ENCODE data around the gene ZNF808. TPM values are rescaled to one million over a fixed set of nuclear protein-coding genes. Genes with fewer than 3 reads are reported as not detected.
A peak's percentile ranks its signal among the peaks of the same experiment; 100 is the strongest.
"Not testable (repeated sequence)": the region's sequence is repeated elsewhere in the genome, so short reads cannot be mapped to it uniquely, and the experiment has no call there.

The ZNF808 gene
- total RNA-seq, 4 donors from 2014 or later, result 11.3 to 18.7 (median 14.2) TPM

DNA sequence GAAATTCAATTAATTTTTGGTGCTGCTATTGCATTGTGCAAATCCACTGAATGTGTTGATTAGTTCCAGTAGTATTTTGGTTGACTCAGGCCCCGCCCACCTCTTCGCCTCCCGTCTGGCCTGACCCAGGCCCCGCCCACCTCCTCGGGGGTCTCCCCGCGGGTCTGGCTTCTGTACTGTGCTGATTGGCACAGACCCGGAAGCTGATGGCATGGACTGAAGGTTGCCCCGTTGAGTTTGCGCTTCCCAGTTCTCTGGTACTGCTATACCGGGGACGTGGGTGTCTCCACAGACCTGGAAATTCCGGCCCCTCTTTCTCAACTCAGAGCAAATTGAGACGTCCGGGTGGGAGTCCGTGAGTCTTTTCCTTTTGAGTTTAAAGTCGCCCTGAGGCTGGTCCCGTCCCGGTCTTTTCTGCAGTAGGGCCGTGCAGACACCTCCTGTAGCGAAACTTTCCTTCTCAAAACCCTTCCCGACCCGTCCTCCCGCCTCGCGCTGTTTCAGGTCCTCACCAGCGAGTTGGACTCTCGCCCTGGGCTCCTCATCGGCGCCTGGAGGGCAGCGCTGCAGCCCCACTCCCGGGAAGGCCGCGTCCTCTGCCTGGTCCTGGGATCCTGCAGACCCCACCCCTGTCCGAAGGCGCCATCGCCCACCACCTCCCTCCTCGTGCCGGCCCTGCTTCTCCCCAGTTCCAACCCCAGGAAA lies 57.4 kb downstream of the ZNF808 start:
- Histone ChIP-seq H3K9me3 (no peaks in the 10 kb centered on the region), H3K27me3 (no peaks in the 10 kb centered on the region), H3K36me3 (peaks cover 30 to 78% (median 49%) of the 10 kb centered on the region in 4 donors), H3K27ac (replicated peaks in 1 of 4) (peak overlapping the region in 1 of 4 donors; percentile 70), H3K4me1 (peaks cover 0 to 10% (median 0%) of the 10 kb centered on the region in 4 donors), H3K4me3 (peak overlapping the region in 1 of 4 donors; percentile 38)
- intact Hi-C loops (cut with DNase I), result no loop called here
- no peak for DNase-seq (ENCODE audit: extremely low spot score)
- TF ChIP-seq POLR2AphosphoS5 (IDR thresholded peaks at IDR 0.05), result no peak
- TF ChIP-seq POLR2A (IDR thresholded peaks at IDR 0.05; ENCODE audit: low read depth), result no peak
- no peak for TF ChIP-seq EP300 (IDR thresholded peaks at IDR 0.05)
- TF ChIP-seq, protein P1, sequence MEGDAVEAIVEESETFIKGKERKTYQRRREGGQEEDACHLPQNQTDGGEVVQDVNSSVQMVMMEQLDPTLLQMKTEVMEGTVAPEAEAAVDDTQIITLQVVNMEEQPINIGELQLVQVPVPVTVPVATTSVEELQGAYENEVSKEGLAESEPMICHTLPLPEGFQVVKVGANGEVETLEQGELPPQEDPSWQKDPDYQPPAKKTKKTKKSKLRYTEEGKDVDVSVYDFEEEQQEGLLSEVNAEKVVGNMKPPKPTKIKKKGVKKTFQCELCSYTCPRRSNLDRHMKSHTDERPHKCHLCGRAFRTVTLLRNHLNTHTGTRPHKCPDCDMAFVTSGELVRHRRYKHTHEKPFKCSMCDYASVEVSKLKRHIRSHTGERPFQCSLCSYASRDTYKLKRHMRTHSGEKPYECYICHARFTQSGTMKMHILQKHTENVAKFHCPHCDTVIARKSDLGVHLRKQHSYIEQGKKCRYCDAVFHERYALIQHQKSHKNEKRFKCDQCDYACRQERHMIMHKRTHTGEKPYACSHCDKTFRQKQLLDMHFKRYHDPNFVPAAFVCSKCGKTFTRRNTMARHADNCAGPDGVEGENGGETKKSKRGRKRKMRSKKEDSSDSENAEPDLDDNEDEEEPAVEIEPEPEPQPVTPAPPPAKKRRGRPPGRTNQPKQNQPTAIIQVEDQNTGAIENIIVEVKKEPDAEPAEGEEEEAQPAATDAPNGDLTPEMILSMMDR (IDR thresholded peaks at IDR 0.05), result no peak
- 57% methylated on average over 39 of the region's 39 CpGs for WGBS

GRCh38 chr19:52585604-52586003 lies 58.1 kb downstream of the ZNF808 start:
- peaks cover 30 to 71% (median 46%) of the 10 kb centered on the region in 4 donors for H3K36me3 ChIP-seq

DNA sequence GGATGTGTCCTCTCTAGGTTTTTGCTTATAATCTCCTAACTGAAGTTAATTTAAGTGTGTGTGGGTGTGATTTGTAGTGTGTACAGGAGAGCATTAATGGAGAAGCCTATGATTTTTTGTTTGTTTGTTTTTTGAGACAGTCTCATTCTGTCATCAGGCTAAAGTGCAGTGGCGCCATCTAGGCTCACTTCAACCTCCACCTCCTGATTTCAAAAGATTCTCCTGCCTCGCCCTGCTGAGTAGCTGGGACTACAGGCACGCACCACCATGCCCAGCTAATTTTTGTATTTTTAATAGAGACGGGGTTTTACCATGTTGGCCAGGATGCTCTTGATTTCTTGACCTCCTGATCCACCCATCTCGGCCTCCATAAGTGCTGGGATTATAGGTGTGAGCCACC lies 63.3 kb downstream of the ZNF808 start:
- Histone ChIP-seq H3K36me3 (peaks cover 0 to 47% (median 33%) of the 10 kb centered on the region in 4 donors), H3K4me1 (peaks cover 0 to under 1% (median 0%) of the 10 kb centered on the region in 4 donors), H3K4me3 (no peak overlapping the region), H3K27ac (replicated peaks in 1 of 4) (no peak overlapping the region), H3K9me3 (no peaks in the 10 kb centered on the region), H3K27me3 (no peaks in the 10 kb centered on the region)
- 92% methylated on average over 5 of the region's 5 CpGs for WGBS
- TF ChIP-seq POLR2A (IDR thresholded peaks at IDR 0.05; ENCODE audit: low read depth) (no peak), POLR2AphosphoS5 (IDR thresholded peaks at IDR 0.05) (no peak), EP300 (IDR thresholded peaks at IDR 0.05) (no peak)
- TF ChIP-seq, protein P1 (IDR thresholded peaks at IDR 0.05), result no peak
- intact Hi-C loops (cut with DNase I), result no loop called here
- no peak for DNase-seq (ENCODE audit: extremely low spot score)

More at GRCh38 chr19:52585604-52586003, 58.1 kb downstream of the ZNF808 start:
- H3K27ac ChIP-seq (replicated peaks in 1 of 4), result peak overlapping the region in 1 of 4 donors; percentile 70
- no peak overlapping the region for H3K4me3 ChIP-seq
- intact Hi-C loops (cut with DNase I), result no loop called here
- 91% methylated on average over 6 of the region's 6 CpGs for WGBS
- peaks cover 0 to 10% (median 0%) of the 10 kb centered on the region in 4 donors for H3K4me1 ChIP-seq
- TF ChIP-seq POLR2AphosphoS5 (IDR thresholded peaks at IDR 0.05) (no peak), EP300 (IDR thresholded peaks at IDR 0.05) (no peak), POLR2A (IDR thresholded peaks at IDR 0.05; ENCODE audit: low read depth) (no peak)
- TF ChIP-seq, protein P1 (IDR thresholded peaks at IDR 0.05), result no peak
- no peak for DNase-seq (ENCODE audit: extremely low spot score)
- H3K27me3 ChIP-seq, result no peaks in the 10 kb centered on the region
- H3K9me3 ChIP-seq, result no peaks in the 10 kb centered on the region

DNA sequence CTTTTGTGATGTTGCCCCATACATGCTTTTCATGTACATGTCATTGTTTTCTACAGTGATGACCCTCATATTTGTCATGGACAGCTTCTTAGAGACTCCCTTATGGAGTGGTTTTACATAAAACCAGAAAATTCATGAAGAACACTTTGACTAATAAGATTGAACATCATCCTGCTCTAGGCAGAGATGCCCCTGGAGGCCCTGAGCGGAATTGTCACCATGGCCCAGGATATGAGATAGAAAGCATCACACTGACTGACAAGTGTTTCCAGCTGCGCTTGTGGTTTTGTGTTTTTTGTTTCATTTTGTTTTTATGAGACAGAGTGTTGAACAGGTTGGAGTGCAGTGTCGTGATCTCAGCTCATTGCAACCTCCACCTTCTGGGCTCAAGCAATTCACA lies 64.8 kb downstream of the ZNF808 start:
- Histone ChIP-seq H3K9me3 (no peaks in the 10 kb centered on the region), H3K4me3 (no peak overlapping the region), H3K4me1 (no peaks in the 10 kb centered on the region), H3K36me3 (peaks cover 5 to 56% (median 41%) of the 10 kb centered on the region in 4 donors), H3K27me3 (no peaks in the 10 kb centered on the region), H3K27ac (replicated peaks in 1 of 4) (no peak overlapping the region)
- no peak for DNase-seq (ENCODE audit: extremely low spot score)
- TF ChIP-seq POLR2A (IDR thresholded peaks at IDR 0.05; ENCODE audit: low read depth) (no peak), EP300 (IDR thresholded peaks at IDR 0.05) (no peak), POLR2AphosphoS5 (IDR thresholded peaks at IDR 0.05) (no peak)
- TF ChIP-seq, protein P1 (IDR thresholded peaks at IDR 0.05), result no peak
- intact Hi-C loops (cut with DNase I), result no loop called here
- 100% methylated on average over 3 of the region's 3 CpGs for WGBS

GRCh38 chr19:52593441-52593840 lies 66.0 kb downstream of the ZNF808 start:
- DNase-seq (ENCODE audit: extremely low spot score); H3K4me1 ChIP-seq; intact Hi-C loops (cut with DNase I); H3K27ac ChIP-seq (replicated peaks in 1 of 4); H3K4me3 ChIP-seq; H3K27me3 ChIP-seq; H3K9me3 ChIP-seq: not testable (repeated sequence)
- H3K36me3 ChIP-seq, result peaks cover 5 to 56% (median 41%) of the 10 kb centered on the region in 4 donors
- 97% methylated on average over 14 of the region's 25 CpGs for WGBS

Measured in esophagus muscularis mucosa (tissue), 4 donors.